ENCODE results near the gene EDIL3. TPM values are rescaled to one million over a fixed set of nuclear protein-coding genes. Genes with fewer than 3 reads are reported as not detected.

The EDIL3 gene
- total RNA-seq, 4 donors from 2014 or later = 9.6 to 16.0 (median 11.1) TPM

DNA sequence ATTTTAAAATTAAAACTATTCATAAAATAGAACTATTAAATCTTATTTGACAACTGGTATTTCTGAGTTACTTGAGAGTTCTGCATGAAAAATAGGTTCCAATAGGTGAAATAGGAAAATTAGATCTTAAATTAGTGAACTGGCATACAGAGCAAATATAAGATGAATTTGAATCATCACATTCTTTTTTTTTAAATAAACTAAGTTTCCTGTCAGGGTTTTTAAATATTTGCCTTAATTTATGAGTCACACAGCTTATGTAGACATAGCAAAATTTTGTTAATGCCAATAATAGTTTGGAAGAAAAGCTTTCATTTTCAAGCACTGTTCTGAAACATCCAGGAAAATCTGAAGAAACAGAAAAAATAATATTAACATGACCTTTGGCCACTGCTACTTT is 352.4 kb downstream of the EDIL3 start:
- TF ChIP-seq, protein P1, sequence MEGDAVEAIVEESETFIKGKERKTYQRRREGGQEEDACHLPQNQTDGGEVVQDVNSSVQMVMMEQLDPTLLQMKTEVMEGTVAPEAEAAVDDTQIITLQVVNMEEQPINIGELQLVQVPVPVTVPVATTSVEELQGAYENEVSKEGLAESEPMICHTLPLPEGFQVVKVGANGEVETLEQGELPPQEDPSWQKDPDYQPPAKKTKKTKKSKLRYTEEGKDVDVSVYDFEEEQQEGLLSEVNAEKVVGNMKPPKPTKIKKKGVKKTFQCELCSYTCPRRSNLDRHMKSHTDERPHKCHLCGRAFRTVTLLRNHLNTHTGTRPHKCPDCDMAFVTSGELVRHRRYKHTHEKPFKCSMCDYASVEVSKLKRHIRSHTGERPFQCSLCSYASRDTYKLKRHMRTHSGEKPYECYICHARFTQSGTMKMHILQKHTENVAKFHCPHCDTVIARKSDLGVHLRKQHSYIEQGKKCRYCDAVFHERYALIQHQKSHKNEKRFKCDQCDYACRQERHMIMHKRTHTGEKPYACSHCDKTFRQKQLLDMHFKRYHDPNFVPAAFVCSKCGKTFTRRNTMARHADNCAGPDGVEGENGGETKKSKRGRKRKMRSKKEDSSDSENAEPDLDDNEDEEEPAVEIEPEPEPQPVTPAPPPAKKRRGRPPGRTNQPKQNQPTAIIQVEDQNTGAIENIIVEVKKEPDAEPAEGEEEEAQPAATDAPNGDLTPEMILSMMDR (IDR thresholded peaks at IDR 0.05; ENCODE audit: low read depth) = no peak

DNA sequence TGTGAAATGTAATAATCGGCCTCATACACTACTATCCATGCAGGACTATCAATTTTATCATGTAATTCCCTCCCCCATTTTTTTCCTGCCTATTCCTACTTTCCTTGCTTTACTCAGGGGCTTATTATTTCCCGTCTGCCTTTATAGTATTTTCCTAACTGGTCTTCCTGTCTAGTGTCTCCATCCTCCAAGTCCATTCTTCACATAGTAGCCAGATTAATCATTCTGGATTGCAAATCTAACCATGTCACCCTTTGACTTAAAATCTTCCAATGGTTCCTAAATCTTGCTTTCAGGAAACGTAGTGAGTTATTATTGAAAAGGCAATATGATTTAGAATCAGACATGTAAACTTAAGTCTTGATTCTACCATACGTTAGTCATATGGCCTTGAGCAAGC is 356.6 kb downstream of the EDIL3 start:
- TF ChIP-seq, protein P1 (IDR thresholded peaks at IDR 0.05; ENCODE audit: low read depth) = no peak

DNA sequence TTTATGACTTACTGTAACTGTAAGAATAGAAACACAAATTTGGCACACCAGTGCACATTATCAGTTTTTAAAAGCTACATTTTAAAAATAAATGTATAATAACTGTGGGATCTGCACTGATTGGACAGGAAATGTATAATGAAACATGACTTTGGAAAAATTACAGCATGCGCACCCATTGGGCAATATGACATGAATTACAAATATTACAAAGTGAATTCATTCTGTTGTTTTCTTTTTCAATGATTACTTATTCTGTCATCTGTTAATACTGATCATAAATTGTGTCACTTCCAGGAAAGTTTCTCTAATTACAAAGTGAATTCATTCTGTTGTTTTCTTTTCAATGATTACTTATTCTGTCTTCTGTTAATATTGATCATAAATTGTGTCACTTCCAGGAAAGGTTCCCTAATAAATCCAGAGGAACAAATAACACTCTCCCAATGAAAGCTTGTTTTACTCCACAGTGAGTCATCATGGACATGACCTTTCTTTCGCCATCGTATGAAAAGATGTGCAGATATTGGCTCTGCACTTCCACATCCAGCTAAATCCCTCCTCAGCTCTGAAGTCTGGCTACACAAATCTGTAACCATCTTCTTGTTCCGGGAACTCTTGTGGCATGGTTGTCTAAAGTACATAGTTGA is 367.0 kb downstream of the EDIL3 start:
- TF ChIP-seq, protein P1 (IDR thresholded peaks at IDR 0.05; ENCODE audit: low read depth) = no peak

DNA sequence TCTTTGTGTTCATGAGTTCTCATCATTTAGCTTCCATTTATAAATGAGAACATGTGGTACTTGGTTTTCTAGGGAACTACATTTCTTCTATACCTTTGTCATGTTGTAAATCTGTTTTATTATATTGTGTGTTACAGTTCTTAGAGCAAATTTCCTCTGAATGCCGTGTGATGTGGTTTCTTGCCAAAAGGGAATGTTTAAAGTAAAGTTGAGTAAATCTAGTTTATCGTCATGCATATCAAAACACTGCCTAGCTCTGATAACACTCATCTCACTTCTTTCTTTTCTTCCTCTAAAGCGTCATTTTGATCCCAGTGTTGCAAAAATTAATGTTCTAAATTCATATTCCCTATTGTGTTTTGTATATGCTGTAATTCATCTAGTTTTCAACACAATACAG is 368.6 kb downstream of the EDIL3 start:
- TF ChIP-seq, protein P1 (IDR thresholded peaks at IDR 0.05; ENCODE audit: low read depth) = no peak

DNA sequence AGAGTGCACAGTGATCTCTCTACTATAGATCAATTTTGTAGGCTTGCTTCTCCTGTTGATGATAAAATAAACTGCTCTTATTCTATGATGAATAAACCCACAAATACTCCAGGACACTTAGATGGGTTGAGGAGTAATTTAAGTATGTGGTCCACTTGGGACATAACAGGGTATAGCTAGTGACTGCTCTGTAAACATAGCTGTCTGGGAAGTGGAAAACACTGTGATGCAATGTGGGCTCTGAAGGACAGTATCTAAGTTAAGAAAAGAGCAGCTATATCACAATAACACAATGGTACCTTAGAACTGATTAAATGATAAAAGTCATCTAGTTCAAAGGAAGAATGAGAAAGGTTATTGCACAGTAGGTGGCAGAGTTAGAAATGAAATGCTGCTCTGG is 369.7 kb downstream of the EDIL3 start:
- TF ChIP-seq, protein P1 (IDR thresholded peaks at IDR 0.05; ENCODE audit: low read depth) = no peak

DNA sequence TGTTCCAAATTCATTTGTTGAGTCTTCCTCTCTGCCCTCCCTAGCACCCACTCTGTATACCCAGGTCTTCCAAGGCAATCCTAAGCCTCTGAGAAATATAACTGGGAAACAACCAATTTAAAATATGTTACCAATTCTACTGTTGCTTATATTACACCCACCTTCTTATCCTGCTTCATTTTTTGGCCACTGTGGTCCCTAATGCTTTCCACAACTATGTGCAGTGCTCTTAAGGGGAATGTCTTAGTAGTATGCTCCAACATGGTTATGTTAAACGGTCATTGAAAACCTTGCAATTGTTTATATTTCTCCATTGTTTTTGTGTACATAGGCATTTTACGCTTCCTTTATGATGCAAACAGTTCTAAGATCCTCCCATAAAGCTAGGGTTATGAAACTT is 390.9 kb downstream of the EDIL3 start:
- TF ChIP-seq, protein P1 (IDR thresholded peaks at IDR 0.05; ENCODE audit: low read depth) = no peak

DNA sequence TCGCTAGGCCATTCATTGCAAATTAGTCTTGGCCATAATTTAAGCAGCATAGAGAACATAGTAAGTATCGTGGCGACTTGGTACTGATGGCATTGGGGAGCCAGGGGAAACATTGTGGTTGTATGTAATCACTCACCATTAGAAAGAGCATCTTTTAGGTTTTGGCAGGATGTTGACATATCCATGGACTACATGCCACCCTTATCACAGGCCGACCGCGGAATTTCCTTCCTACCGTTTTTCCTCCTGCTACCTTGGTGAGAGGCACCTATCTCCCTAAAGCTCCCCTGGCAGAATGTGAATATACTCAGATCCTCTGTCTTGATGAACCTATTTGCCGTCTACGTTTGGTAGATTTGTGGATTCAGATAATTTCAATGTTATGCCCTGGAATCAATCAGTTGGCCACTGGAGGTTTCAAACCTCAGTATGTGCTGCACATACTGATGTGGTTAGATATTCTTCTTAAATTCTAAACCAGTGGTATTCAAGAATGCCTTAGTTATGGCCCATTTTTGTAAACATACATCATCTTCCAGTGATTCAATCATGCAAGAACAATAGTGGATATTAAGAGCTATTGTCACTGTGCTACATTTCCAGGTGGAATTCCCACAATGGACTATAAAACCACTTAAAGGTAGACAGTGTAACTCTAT is 393.0 kb downstream of the EDIL3 start:
- TF ChIP-seq, protein P1 (IDR thresholded peaks at IDR 0.05; ENCODE audit: low read depth) = no peak

Measured in subcutaneous adipose tissue (tissue), 4 donors.